DND-41 (cell line): Measurements from ENCODE around the gene ISCU.

ENCODE experiments used
- ATAC-seq: fragments of 200-7000 bp; cut with Tn5 transposase; 3 replicates; pipeline ENCODE4 v1.9.1; 2021; ENCODE audit warnings: low read depth; ENCODE audit not compliant: insufficient read depth
- DNase-seq: peaks from one replicate; pipeline ENCODE4 v3.0.0-alpha.2; 2020
- H2AFZ ChIP-seq: 2 replicates; pipeline ENCODE4 v1.6.0; 2012; ENCODE audit warnings: low read depth, low read length
- H3K27ac ChIP-seq: 2 replicates; pipeline ENCODE4 v1.5.1; 2012; ENCODE audit warnings: low read length, inconsistent platforms
- H3K27me3 ChIP-seq: fragments of 200-600 bp; sonication (generic); 2 replicates; pipeline ENCODE4 v1.6.0; 2012; ENCODE audit warnings: low read length, mild to moderate bottlenecking, inconsistent platforms; ENCODE audit not compliant: insufficient read depth, poor library complexity
- H3K36me3 ChIP-seq: 2 replicates; pipeline ENCODE4 v1.5.1; 2012; ENCODE audit warnings: low read length, inconsistent platforms; ENCODE audit not compliant: insufficient read depth
- H3K4me1 ChIP-seq: 2 replicates; pipeline ENCODE4 v1.5.1; 2012; ENCODE audit warnings: mild to moderate bottlenecking, low read length; ENCODE audit not compliant: insufficient read depth
- H3K4me2 ChIP-seq: 2 replicates; pipeline ENCODE4 v1.6.0; 2012; ENCODE audit warnings: mild to moderate bottlenecking, moderate library complexity, low read length, inconsistent platforms; ENCODE audit not compliant: insufficient read depth
- H3K4me3 ChIP-seq, 2 experiments: fragments of 200-600 bp in 1 of 2; shearing (Covaris generic) in 1 of 2; 2 replicates each; pipeline ENCODE4 v1.5.1; 2012 to 2016; ENCODE audit warnings: inconsistent platforms in 2 of 2, low read length in 2 of 2, mild to moderate bottlenecking in 2 of 2, low read depth in 1 of 2, moderate library complexity in 1 of 2
- H3K79me2 ChIP-seq: 2 replicates; pipeline ENCODE4 v1.6.0; 2012; ENCODE audit warnings: low read length, inconsistent platforms; ENCODE audit not compliant: insufficient read depth
- H3K9ac ChIP-seq: 2 replicates; pipeline ENCODE4 v1.6.0; 2012; ENCODE audit warnings: low read depth, mild to moderate bottlenecking, inconsistent platforms, low read length, moderate library complexity
- H3K9me3 ChIP-seq: 2 replicates; pipeline ENCODE4 v1.5.1; 2012; ENCODE audit warnings: low read length, moderate library complexity, mild to moderate bottlenecking, inconsistent platforms; ENCODE audit not compliant: insufficient read depth, severe bottlenecking
- H4K20me1 ChIP-seq: 2 replicates; pipeline ENCODE4 v1.6.0; 2012; ENCODE audit warnings: low read length; ENCODE audit not compliant: insufficient read depth
- CTCF ChIP-seq: IDR thresholded peaks from 2 replicates; pipeline ENCODE4 v1.5.1; 2012; ENCODE audit warnings: borderline replicate concordance, low read length, moderate library complexity, mild to moderate bottlenecking; ENCODE audit not compliant: poor library complexity, severe bottlenecking; ENCODE audit errors: extremely low read depth
- EZH2 ChIP-seq: IDR thresholded peaks from 3 replicates; pipeline ENCODE4 v1.6.1; 2012; ENCODE audit warnings: borderline replicate concordance, low read depth, mild to moderate bottlenecking, moderate library complexity, low read length, inconsistent platforms; ENCODE audit not compliant: severe bottlenecking

ISCU gene

GRCh38 chr12:108567406-108568337, 5.3 kb downstream of the ISCU start:
- H4K20me1 ChIP-seq = no peaks in the 10 kb centered on the region
- H3K4me3 ChIP-seq = no peak overlapping the region
- peaks cover 15% of the 10 kb centered on the region for H3K79me2 ChIP-seq
- H3K9ac ChIP-seq = no peak overlapping the region
- H3K27ac ChIP-seq = no peak overlapping the region
- H2AFZ ChIP-seq = no peak overlapping the region
- ATAC-seq (no peak), DNase-seq (no peak)
- peaks cover 36% of the 10 kb centered on the region for H3K4me1 ChIP-seq
- H3K9me3 ChIP-seq = no peaks in the 10 kb centered on the region
- H3K4me2 ChIP-seq = no peak overlapping the region
- TF ChIP-seq CTCF = no peak
- no peak for TF ChIP-seq EZH2
- no peaks in the 10 kb centered on the region for H3K27me3 ChIP-seq
- peaks cover 50% of the 10 kb centered on the region for H3K36me3 ChIP-seq

GRCh38 chr12:108568338-108569154, 6.2 kb downstream of the ISCU start:
- Histone ChIP-seq H2AFZ (no peak overlapping the region), H3K27me3 (no peaks in the 10 kb centered on the region), H4K20me1 (no peaks in the 10 kb centered on the region), H3K36me3 (peaks cover 50% of the 10 kb centered on the region), H3K79me2 (peaks cover 6% of the 10 kb centered on the region), H3K4me2 (no peak overlapping the region), H3K9ac (no peak overlapping the region), H3K4me1 (peaks cover 29% of the 10 kb centered on the region), H3K27ac (no peak overlapping the region), H3K9me3 (no peaks in the 10 kb centered on the region), H3K4me3 (no peak overlapping the region)
- ATAC-seq (peak; percentile 83), DNase-seq (peak; percentile 75)
- TF ChIP-seq CTCF (no peak), EZH2 (no peak)

- Histone ChIP-seq H3K27me3 (no peaks in the 10 kb centered on the region), H3K27ac (no peak overlapping the region), H3K4me1 (peaks cover 6% of the 10 kb centered on the region; the same call in 1 of the 2 replicates), H3K4me3 (no peak overlapping the region), H3K9ac (no peak overlapping the region), H4K20me1 (no peaks in the 10 kb centered on the region), H3K4me2 (no peak overlapping the region), H3K9me3 (no peaks in the 10 kb centered on the region), H3K79me2 (no peaks in the 10 kb centered on the region), H2AFZ (no peak overlapping the region), H3K36me3 (peaks cover 31% of the 10 kb centered on the region)
- DNase-seq (peak; percentile 23), ATAC-seq (no peak)
- TF ChIP-seq EZH2 (no peak), CTCF (peak; percentile 54)
Measured at GRCh38 chr12:108570743-108571608, 8.6 kb downstream of the ISCU start.
